GOT3 (cell line): ENCODE results near the gene KLHL40.

ENCODE experiments used
- DNase-seq: peaks from one replicate; lab custom pipeline; 2025; ENCODE audit warnings: mixed read lengths; lab: John Stamatoyannopoulos, UW

Gene KLHL40

GRCh38 chr3:42670051-42670576 lies 15.2 kb upstream of the KLHL40 start:
- no peak for DNase-seq

- no peak for DNase-seq
Observed at GRCh38 chr3:42670670-42671069, 14.7 kb upstream of the KLHL40 start.

- no peak for DNase-seq
Observed at GRCh38 chr3:42672515-42672914, 12.8 kb upstream of the KLHL40 start.

- no peak for DNase-seq
Observed at GRCh38 chr3:42673082-42673481, 12.3 kb upstream of the KLHL40 start.

- no peak for DNase-seq
Observed at GRCh38 chr3:42674146-42674545, 11.2 kb upstream of the KLHL40 start.

- no peak for DNase-seq
Observed at GRCh38 chr3:42675909-42676308, 9.4 kb upstream of the KLHL40 start.

GRCh38 chr3:42678447-42678846 lies 6.9 kb upstream of the KLHL40 start:
- no peak for DNase-seq

GRCh38 chr3:42680271-42680670 lies 5.1 kb upstream of the KLHL40 start:
- DNase-seq = no peak

- no peak for DNase-seq
Observed at GRCh38 chr3:42680806-42681205, 4.5 kb upstream of the KLHL40 start.

GRCh38 chr3:42681361-42682038 lies 3.8 kb upstream of the KLHL40 start:
- no peak for DNase-seq

GRCh38 chr3:42682301-42683070 lies 2.9 kb upstream of the KLHL40 start:
- no peak for DNase-seq

- peak; percentile 28 for DNase-seq
Observed at GRCh38 chr3:42683875-42684598, 1.3 kb upstream of the KLHL40 start.

- DNase-seq = no peak
Observed at GRCh38 chr3:42684632-42685362, 540 bp upstream of the KLHL40 start.

GRCh38 chr3:42685891-42686820 lies 819 bp downstream of the KLHL40 start:
- no peak for DNase-seq

- DNase-seq = no peak
Observed at GRCh38 chr3:42686832-42687650, 1.7 kb downstream of the KLHL40 start.

- DNase-seq = no peak
Observed at GRCh38 chr3:42688016-42688415, 2.7 kb downstream of the KLHL40 start.

- no peak for DNase-seq
Observed at GRCh38 chr3:42688487-42689420, 3.4 kb downstream of the KLHL40 start.

GRCh38 chr3:42689421-42690014 lies 4.2 kb downstream of the KLHL40 start:
- no peak for DNase-seq
